HepG2 (cell line): ENCODE results near the gene SLC6A6. TPM values are rescaled to one million over a fixed set of nuclear protein-coding genes. Genes with fewer than 3 reads are reported as not detected.

Source experiments
- ATAC-seq: fragments of 200-7000 bp; cut with Tn5 transposase; 3 replicates; pipeline ENCODE4 v1.9.1; 2020; ENCODE audit warnings: mild to moderate bottlenecking, moderate library complexity
- BruUV-seq: library from RNA; stranded (reverse); fragments of 400-500 nt; replicated peaks from 2 replicates; lab custom pipeline; 2021; lab: Mats Ljungman, UMichigan
- CTCF ChIA-PET: fragments of 300-600 bp; formaldehyde crosslinking; extraction: SDS; loops from one replicate; lab custom pipeline; 2021; ENCODE audit warnings: low total read pairs, inconsistent platforms, low intra/inter-chr PET ratio; lab: Yijun Ruan, JAX
- POLR2A ChIA-PET: fragments of 350-600 bp; sonication (Branson Sonifier 250); formaldehyde crosslinking; loops from one replicate; lab custom pipeline; 2020; ENCODE audit warnings: antibody characterized with exemption, inconsistent platforms; lab: Yijun Ruan, JAX
- DNase-seq: peaks from one replicate; pipeline ENCODE4 v3.0.0-alpha.2; 2015; ENCODE audit warnings: low spot score
- FAIRE-seq: peaks from 3 replicates; lab custom pipeline; 2011; peaks lifted over from hg19 to GRCh38; lab: Jason Lieb, UNC
- H2AFZ ChIP-seq: one replicate; pipeline ENCODE4 v1.6.1; 2011; ENCODE audit warnings: low read length, inconsistent platforms
- H3K27ac ChIP-seq: fragments of 300-600 bp; 3 replicates; pipeline ENCODE4 v1.8.0; 2011; ENCODE audit warnings: mixed run types, mild to moderate bottlenecking, mixed read lengths, low read length, inconsistent platforms; ENCODE audit not compliant: insufficient read depth; ENCODE audit errors: extremely low read length
- H3K27me3 ChIP-seq, 2 experiments: fragments of 200-600 bp in 1 of 2; 2 replicates in 1 of 2; 3 replicates in 1 of 2; pipeline versions ENCODE4 v1.6.0 to v1.8.0; 2011; ENCODE audit warnings: low read length in 2 of 2, mild to moderate bottlenecking in 2 of 2, moderate library complexity in 2 of 2, inconsistent platforms in 1 of 2; ENCODE audit not compliant: insufficient read depth in 2 of 2, control insufficient read depth in 1 of 2
- H3K36me3 ChIP-seq, 2 experiments: fragments of 200-600 bp in 1 of 2; replicated peaks in 1 of 2; 2 replicates in 1 of 2; 3 replicates in 1 of 2; pipeline versions ENCODE4 v1.5.1 to v1.8.0; 2011; ENCODE audit warnings: low read length in 2 of 2, inconsistent platforms in 1 of 2; ENCODE audit not compliant: insufficient read depth in 2 of 2, control insufficient read depth in 1 of 2
- H3K4me1 ChIP-seq: 2 replicates; pipeline ENCODE4 v1.5.1; 2012; ENCODE audit warnings: low read length, inconsistent platforms; ENCODE audit not compliant: insufficient read depth
- H3K4me2 ChIP-seq: 2 replicates; pipeline ENCODE4 v1.6.0; 2011; ENCODE audit warnings: low read depth, low read length, inconsistent platforms
- H3K4me3 ChIP-seq, 3 experiments: fragments of 200-600 bp in 1 of 3; sonication (generic), shearing (Covaris generic) in 1 of 3; replicated peaks in 1 of 3; 2 replicates each; pipeline ENCODE4 v1.5.1; 2011 to 2016; ENCODE audit warnings: low read length in 3 of 3, inconsistent platforms in 2 of 3, low read depth in 2 of 3, mild to moderate bottlenecking in 2 of 3, control low read depth in 1 of 3, mixed read lengths in 1 of 3; ENCODE audit not compliant: insufficient read depth in 1 of 3
- H3K79me2 ChIP-seq: one replicate; pipeline ENCODE4 v1.6.1; 2011; ENCODE audit warnings: low read length, inconsistent platforms; ENCODE audit not compliant: insufficient read depth
- H3K9ac ChIP-seq: 2 replicates; pipeline ENCODE4 v1.6.0; 2011; ENCODE audit warnings: mild to moderate bottlenecking, low read depth, low read length, inconsistent platforms; ENCODE audit not compliant: insufficient read depth
- H3K9me3 ChIP-seq: 2 replicates; pipeline ENCODE4 v1.5.1; 2012; ENCODE audit warnings: mild to moderate bottlenecking, low read length
- H4K20me1 ChIP-seq: 2 replicates; pipeline ENCODE4 v1.6.0; 2011; ENCODE audit warnings: inconsistent platforms, mild to moderate bottlenecking, low read length, moderate library complexity; ENCODE audit not compliant: insufficient read depth
- POLR2AphosphoS2 ChIP-seq: IDR thresholded peaks from 2 replicates; pipeline ENCODE4 v1.6.1; 2011; ENCODE audit warnings: low read depth, low read length, improper control_type of control experiment
- PRMT3 ChIP-seq: sonication (generic); formaldehyde crosslinking; IDR thresholded peaks from 2 replicates; pipeline ENCODE4 v1.8.1; 2022; ENCODE audit warnings: low read depth, mild to moderate bottlenecking, moderate library complexity, missing genetic modification reagents, borderline replicate concordance
- RCOR2 ChIP-seq: IDR thresholded peaks from 2 replicates; pipeline ENCODE4 v1.6.1; 2016; ENCODE audit warnings: missing biosample characterization, missing genetic modification reagents
- SIN3A ChIP-seq: IDR thresholded peaks from 2 replicates; pipeline ENCODE4 v1.6.1; 2011; ENCODE audit warnings: low read depth, mild to moderate bottlenecking, control low read depth, low read length, borderline replicate concordance
- ZFP36L1 ChIP-seq: sonication (generic); formaldehyde crosslinking; IDR thresholded peaks from 2 replicates; pipeline ENCODE4 v1.8.0; 2022; ENCODE audit warnings: mild to moderate bottlenecking, missing genetic modification reagents, moderate library complexity
- ZFP91 ChIP-seq: sonication (generic); formaldehyde crosslinking; IDR thresholded peaks from 2 replicates; pipeline ENCODE4 v1.9.0; 2022; ENCODE audit warnings: missing genetic modification reagents, mild to moderate bottlenecking, borderline replicate concordance
- ZFYVE20 ChIP-seq: sonication (generic); formaldehyde crosslinking; IDR thresholded peaks from 2 replicates; pipeline ENCODE4 v1.8.0; 2023; ENCODE audit warnings: low read depth, mild to moderate bottlenecking, moderate library complexity, missing genetic modification reagents, borderline replicate concordance
- ZKSCAN5 ChIP-seq: sonication (generic); formaldehyde crosslinking; IDR thresholded peaks from 2 replicates; pipeline ENCODE4 v1.5.1; 2020; ENCODE audit warnings: mild to moderate bottlenecking, missing genetic modification reagents
- ZNF350 ChIP-seq: sonication (generic); formaldehyde crosslinking; IDR thresholded peaks from 2 replicates; pipeline ENCODE4 v1.4.0; 2020; ENCODE audit warnings: mild to moderate bottlenecking, low read depth, missing genetic modification reagents, borderline replicate concordance
- ZNF362 ChIP-seq: sonication (generic); formaldehyde crosslinking; IDR thresholded peaks from 2 replicates; pipeline ENCODE4 v1.4.0; 2020; ENCODE audit warnings: missing genetic modification reagents, mild to moderate bottlenecking, borderline replicate concordance
- ZNF382 ChIP-seq: sonication (generic); formaldehyde crosslinking; IDR thresholded peaks from 2 replicates; pipeline ENCODE4 v1.5.0; 2020; ENCODE audit warnings: missing genetic modification reagents, mild to moderate bottlenecking, borderline replicate concordance
- ZNF792 ChIP-seq: IDR thresholded peaks from 2 replicates; pipeline ENCODE4 v1.6.1; 2016
- WGBS: methylation state at CpG from one replicate; pipeline ENCODE4 v1.1.6; 2017; ENCODE audit warnings: low lambda C conversion rate; 5-methylcytosine and 5-hydroxymethylcytosine counted together
- in situ Hi-C: cut with HindIII; loops from 2 replicates; pipeline ENCODE4 v1.10.0; 2017; ENCODE audit warnings: low pct_unique_long_range_greater_than_20kb; ENCODE audit not compliant: extremely low pct_ligation_motif_present
- intact Hi-C: fragments of 100-400 bp; cut with micrococcal nuclease; formaldehyde crosslinking; loops from one replicate; pipeline ENCODE4 v1.10.0; 2022; ENCODE audit not compliant: unreplicated experiment
- polyA plus RNA-seq, 8 experiments: library from polyadenylated mRNA; depleted of rRNA in 3 of 8; stranded (reverse) in 7 of 8; unstranded in 1 of 8; fragments of >200 nt; fragmentation: Illumina TruSeq in 4 of 8; extraction: Trizol in 4 of 8; gene quantifications; 2 replicates each; pipeline versions ENCODE4 v1.2.1 to v1.2.3, GENCODE V29; 2011 to 2016; ENCODE audit warnings: low read depth in 4 of 8, missing spikeins in 1 of 8, mixed read lengths in 1 of 8; ENCODE audit not compliant: insufficient read depth in 1 of 8
- total RNA-seq, 5 experiments: library from RNA; depleted of rRNA; stranded (reverse); fragments of >200 nt; fragmentation: Illumina TruSeq; extraction: Trizol; gene quantifications; 2 replicates each; pipeline ENCODE4 v1.2.3, GENCODE V29; 2016; ENCODE audit warnings: low read depth in 1 of 5
- TF ChIP-seq, protein P1 (sequence below): sonication (generic); formaldehyde crosslinking; IDR thresholded peaks from 2 replicates; pipeline ENCODE4 v1.5.0; 2020; ENCODE audit warnings: missing genetic modification reagents
- TF ChIP-seq, protein P2 (sequence below): sonication (generic); formaldehyde crosslinking; IDR thresholded peaks from 2 replicates; pipeline ENCODE4 v1.8.1; 2023; ENCODE audit warnings: mild to moderate bottlenecking, missing genetic modification reagents
- TF ChIP-seq, protein P3 (sequence below): sonication (generic); formaldehyde crosslinking; IDR thresholded peaks from 2 replicates; pipeline ENCODE4 v1.5.0; 2020; ENCODE audit warnings: mild to moderate bottlenecking, missing genetic modification reagents, moderate library complexity

SLC6A6 gene
- total and polyA plus RNA-seq, 2 of the 13 experiments (the other 11 are each of a cell fraction or from before 2014, with no cell fraction given) = 14.1 to 20.7 TPM

GRCh38 chr3:14482271-14482721 lies 79.9 kb downstream of the SLC6A6 start:
- no peaks in the 10 kb centered on the region for H3K27me3 ChIP-seq
- no peak overlapping the region for H3K27ac ChIP-seq
- no peak overlapping the region for H3K9ac ChIP-seq
- H3K4me3 ChIP-seq = no peak overlapping the region
- no peaks in the 10 kb centered on the region for H3K4me1 ChIP-seq
- no peak for DNase-seq
- in situ Hi-C loops = no loop called here
- H3K79me2 ChIP-seq = no peaks in the 10 kb centered on the region
- BruUV-seq = no TSS peak
- no peak overlapping the region for H2AFZ ChIP-seq
- ATAC-seq = no peak
- H3K36me3 ChIP-seq = peaks cover 21 to 74% of the 10 kb centered on the region in 2 experiments; a peak in 4 of 5 replicates
- no peak for FAIRE-seq
- POLR2A ChIA-PET = no interaction called here
- CTCF ChIA-PET = no interaction called here
- WGBS = no CpG with 5 or more reads among the region's 2 CpGs
- intact Hi-C loops = no loop called here
- no peak overlapping the region for H3K4me2 ChIP-seq
- H3K9me3 ChIP-seq = no peaks in the 10 kb centered on the region
- H4K20me1 ChIP-seq = no peaks in the 10 kb centered on the region
- TF ChIP-seq SIN3A = no peak
- no peak for TF ChIP-seq RCOR2
- TF ChIP-seq ZNF350 (CRISPR knock-in tag) = no peak
- TF ChIP-seq, protein P1, sequence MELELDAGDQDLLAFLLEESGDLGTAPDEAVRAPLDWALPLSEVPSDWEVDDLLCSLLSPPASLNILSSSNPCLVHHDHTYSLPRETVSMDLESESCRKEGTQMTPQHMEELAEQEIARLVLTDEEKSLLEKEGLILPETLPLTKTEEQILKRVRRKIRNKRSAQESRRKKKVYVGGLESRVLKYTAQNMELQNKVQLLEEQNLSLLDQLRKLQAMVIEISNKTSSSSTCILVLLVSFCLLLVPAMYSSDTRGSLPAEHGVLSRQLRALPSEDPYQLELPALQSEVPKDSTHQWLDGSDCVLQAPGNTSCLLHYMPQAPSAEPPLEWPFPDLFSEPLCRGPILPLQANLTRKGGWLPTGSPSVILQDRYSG = no peak
- no peak for TF ChIP-seq ZNF792
- no peak for TF ChIP-seq ZKSCAN5 (CRISPR knock-in tag)
- no peak for TF ChIP-seq ZNF362
- TF ChIP-seq ZNF382 (CRISPR knock-in tag) = no peak
- TF ChIP-seq PRMT3 (CRISPR knock-in tag) = no peak
- TF ChIP-seq, protein P2, sequence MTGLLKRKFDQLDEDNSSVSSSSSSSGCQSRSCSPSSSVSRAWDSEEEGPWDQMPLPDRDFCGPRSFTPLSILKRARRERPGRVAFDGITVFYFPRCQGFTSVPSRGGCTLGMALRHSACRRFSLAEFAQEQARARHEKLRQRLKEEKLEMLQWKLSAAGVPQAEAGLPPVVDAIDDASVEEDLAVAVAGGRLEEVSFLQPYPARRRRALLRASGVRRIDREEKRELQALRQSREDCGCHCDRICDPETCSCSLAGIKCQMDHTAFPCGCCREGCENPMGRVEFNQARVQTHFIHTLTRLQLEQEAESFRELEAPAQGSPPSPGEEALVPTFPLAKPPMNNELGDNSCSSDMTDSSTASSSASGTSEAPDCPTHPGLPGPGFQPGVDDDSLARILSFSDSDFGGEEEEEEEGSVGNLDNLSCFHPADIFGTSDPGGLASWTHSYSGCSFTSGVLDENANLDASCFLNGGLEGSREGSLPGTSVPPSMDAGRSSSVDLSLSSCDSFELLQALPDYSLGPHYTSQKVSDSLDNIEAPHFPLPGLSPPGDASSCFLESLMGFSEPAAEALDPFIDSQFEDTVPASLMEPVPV (CRISPR knock-in tag) = no peak
- TF ChIP-seq, protein P3, sequence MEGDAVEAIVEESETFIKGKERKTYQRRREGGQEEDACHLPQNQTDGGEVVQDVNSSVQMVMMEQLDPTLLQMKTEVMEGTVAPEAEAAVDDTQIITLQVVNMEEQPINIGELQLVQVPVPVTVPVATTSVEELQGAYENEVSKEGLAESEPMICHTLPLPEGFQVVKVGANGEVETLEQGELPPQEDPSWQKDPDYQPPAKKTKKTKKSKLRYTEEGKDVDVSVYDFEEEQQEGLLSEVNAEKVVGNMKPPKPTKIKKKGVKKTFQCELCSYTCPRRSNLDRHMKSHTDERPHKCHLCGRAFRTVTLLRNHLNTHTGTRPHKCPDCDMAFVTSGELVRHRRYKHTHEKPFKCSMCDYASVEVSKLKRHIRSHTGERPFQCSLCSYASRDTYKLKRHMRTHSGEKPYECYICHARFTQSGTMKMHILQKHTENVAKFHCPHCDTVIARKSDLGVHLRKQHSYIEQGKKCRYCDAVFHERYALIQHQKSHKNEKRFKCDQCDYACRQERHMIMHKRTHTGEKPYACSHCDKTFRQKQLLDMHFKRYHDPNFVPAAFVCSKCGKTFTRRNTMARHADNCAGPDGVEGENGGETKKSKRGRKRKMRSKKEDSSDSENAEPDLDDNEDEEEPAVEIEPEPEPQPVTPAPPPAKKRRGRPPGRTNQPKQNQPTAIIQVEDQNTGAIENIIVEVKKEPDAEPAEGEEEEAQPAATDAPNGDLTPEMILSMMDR = no peak
- no peak for TF ChIP-seq ZFP36L1 (CRISPR knock-in tag)
- TF ChIP-seq ZFYVE20 (CRISPR knock-in tag) = no peak
- TF ChIP-seq ZFP91 (CRISPR knock-in tag) = no peak
- no peak for TF ChIP-seq POLR2AphosphoS2
